GM10847 (cell line): ENCODE measurements around the gene PLK3.
A peak's percentile ranks its signal among the peaks of the same experiment; 100 is the strongest.

Experiments used
- POLR2A ChIP-seq: IDR thresholded peaks from 2 replicates; pipeline ENCODE4 v1.6.1; 2011; ENCODE audit not compliant: insufficient read length; ENCODE audit errors: extremely low read depth

The PLK3 gene

DNA sequence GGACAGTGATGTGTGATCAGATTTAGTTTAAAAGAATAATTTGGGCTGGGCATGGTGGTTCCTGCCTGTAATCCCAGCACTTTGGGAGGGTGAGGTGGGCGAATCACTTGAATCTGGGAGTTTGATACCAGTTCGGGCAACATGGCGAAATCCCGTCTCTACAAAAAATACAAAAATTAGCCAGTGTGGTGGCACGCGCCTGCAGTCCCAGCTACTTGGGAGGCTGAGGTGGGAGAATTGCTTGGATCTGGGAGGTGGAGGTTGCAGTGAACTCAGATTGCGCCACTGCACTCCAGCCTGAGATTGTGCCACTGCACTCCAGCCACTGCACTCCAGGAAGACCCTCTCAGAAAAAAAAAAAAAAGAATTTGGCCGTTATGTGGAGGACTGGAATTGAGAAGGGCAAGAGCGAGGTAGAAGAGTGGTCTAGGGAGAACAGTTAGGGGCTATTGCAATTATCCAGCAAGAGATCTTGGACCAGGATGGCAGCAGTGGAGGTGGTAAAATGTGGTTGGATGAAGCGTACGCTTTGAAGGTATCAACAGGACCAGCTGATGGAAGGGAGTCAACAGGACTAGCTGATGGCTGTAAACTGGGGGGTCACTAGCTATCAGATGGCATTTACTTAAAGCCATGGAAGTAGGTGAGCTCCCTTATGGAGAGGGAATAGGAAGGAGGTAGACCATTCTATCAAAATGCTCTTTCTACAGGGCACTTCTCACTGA lies 17.8 kb downstream of the PLK3 start:
- no peak for TF ChIP-seq POLR2A

DNA sequence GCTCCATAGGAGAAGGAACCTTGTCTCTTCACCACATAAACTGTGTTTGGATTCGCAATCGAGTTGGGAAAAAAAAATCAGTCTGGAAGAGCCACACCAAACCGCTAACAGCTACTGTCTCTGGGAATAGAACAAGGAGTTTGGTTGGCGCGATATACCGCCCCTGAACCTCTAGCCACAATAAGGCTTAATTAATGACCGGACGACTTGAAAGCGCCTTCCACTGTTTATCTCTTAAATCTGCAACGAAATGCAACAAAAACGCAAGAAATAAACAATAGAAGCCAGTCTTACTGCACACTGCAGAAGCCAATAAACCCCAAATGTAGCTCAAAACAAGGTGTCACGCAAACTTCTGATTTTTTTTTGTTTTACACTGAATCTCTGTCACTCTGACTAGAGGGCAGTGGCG lies 19.0 kb downstream of the PLK3 start:
- no peak for TF ChIP-seq POLR2A

DNA sequence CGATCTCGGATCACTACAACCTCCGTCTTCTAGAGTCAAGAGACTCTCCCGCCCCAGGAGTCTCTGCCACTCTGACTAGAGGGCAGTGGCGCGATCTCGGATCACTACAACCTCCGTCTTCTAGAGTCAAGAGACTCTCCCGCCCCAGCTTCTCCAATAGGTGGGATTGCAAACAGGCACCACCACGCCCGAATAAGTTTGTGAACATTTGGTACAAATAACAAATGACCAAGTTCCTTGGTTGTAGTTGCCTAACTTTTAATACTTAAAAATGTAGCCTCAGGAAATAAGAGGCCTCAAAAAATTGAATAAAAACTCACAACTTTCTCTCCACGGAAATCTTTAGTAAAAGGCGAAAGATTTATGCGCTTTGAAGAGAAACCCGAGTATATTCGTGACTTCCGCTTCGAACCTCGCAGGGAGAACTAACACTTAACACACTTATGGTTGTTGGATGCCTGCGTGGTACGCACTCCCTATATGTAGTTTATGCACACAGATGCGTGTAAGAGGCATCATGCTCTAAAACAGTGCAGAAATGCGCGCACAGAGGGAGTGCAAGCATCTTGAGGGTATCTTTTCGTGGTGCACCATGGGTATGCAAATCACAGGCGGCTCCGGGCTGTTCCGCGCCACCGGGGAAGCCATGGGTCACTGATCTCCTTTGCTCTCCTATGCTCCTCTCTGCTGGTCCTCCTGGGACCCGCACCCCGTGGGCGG lies 19.6 kb downstream of the PLK3 start:
- TF ChIP-seq POLR2A, result peak; percentile 96

DNA sequence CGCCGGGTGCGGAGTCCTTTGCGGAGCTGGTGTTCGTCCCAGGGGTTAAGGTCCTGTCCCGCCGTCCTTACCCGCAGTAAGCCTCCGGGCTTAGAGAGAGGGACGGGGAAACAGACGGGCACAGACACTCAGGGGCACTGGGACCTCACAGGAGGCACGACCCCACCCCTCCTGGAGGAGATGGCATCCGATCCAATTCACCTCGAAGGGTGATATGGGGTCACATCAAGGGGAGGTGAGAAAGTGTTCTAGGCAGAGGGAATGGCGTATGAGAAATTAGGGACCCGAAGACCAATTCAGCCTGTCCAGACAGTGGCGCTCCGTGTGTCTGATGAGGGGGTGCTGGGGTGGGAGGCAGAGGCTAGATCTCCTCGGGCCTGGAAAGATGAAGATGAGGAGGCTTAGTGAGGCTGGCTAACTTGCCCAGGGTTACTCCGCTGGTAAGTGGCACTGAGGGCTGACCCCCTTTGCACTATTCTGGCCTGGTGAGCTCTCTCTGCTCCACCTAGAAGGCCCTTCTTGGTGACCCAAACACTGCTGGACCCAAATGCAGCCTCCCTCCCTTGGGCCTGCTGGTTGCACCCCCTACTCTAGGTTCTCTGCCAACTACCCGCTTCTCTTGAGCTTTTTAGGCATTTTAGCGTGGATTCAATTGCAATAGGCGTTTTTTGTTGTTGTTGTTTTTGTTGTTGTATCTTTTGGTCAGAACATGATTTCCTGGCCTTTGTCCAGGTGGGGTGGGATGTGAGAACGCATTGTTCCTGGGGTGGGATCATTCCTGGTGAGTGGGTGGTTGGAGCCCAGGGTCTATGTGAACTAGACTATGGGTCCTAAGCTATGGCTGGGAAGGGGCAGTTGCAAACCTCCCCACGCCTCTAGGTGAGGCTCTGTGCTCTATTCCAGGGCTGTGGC lies 20.4 kb downstream of the PLK3 start:
- no peak for TF ChIP-seq POLR2A

DNA sequence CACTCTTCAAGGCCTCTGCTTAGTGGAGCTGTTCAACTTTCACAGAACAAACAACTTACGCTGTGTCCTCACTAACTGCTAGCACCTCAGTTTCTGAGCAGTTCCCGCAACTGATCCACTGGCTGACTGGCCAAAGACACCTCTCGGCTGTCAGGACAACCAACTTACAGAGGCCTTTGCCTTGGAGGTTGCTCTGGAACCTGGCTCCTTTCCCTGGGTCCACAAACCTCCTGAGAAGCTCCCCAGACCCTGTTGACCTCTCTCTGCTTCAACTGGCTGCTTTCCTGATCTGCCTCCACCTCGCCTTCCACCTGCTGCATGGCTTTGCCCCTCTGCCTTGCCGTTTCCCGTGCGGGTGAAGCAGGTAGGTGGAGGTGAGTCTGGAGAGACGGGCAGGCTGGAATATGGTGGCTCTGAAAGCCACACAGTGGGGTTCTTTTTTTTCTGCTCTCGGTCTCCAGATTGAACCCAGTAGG lies 21.1 kb downstream of the PLK3 start:
- no peak for TF ChIP-seq POLR2A

DNA sequence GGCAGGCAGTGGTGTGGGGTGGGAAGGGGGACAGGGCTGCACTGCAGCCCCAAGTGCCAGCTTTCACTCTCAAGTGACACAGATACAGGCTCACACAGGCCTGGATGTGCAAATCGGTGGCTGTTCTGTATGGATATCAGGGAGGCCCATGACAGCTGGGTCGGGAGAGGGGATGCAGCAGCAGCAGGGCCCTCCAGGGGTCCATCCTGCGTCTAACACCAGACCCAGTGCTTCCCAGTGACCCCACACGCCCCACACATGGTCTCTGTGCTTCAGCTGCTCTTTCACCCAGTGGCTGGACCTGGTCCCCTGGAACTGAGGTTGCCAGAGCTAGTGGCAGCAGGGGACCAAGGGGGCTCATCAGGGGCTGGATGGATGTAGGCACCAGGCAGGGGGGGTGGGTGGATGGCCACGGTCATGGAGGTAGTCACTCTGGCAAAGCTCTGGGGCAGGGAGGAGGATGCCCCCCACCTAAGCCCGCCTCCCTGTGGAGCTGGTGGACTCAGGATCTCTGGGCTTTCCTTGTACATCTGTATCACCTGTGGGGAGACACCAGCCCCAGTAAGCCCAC lies 22.0 kb downstream of the PLK3 start:
- no peak for TF ChIP-seq POLR2A

DNA sequence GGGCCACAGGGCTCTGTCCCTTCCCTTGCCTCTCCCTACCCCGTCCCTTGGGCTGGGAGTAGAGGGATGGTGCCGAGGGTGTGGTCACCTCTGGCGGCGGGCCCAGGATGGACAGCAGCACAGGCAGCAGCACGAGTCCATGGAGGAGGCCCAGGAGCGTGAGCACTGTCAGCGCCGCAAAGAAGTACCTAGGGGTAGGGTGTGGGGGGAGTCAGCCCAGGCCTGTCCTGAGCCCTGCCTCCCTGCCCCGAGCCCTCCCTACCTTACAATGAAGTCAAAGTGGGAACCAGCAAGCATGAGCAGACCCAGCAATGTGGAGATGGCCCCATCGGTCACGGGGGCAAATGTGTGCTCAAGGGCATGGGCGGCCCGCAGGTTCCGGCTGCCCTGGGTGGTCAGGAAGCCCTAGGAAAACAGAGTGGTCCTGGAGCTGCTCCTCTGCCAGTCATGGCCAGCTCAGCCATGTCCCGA lies 22.8 kb downstream of the PLK3 start:
- no peak for TF ChIP-seq POLR2A

DNA sequence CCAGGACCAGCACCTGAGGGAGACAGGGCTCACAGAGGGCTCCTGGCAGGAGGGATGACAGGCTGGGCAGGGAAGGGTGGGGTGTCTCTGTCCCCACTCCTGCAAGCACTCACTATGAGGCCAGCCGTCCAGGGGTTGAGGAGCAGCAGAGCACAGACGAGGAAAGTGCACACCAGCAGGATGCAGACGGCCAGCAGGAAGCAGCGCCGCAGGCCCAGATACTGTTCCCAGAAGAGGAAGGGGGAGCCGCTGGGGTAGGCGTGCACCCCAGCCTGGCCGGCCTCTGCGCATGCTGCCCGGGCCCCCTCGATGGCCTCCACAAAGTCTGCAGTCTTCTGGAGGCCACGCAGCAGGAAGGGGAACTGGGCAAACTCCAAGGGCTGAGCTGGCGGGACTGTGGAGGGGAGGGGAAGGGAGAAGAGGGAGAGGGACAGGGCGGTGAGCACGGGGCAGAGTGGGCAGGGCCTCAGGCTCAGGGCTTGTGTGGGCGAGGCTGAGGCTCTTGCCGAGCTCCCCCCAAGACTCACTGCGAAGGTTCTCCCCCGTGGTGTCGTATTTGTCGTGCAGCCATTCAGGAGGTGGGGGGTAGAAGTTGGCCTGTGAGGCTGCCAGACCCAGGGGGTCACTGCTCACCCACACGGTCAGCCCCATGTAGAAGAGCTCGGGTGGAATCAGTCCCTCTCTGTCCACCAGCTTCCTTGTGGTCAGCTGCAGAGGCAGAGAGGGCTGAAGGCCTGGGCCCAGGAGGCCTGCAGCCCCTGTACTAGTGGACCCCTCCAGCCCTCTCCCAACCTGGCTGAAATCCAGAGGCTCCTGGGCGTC lies 26.4 kb downstream of the PLK3 start:
- TF ChIP-seq POLR2A, result no peak

DNA sequence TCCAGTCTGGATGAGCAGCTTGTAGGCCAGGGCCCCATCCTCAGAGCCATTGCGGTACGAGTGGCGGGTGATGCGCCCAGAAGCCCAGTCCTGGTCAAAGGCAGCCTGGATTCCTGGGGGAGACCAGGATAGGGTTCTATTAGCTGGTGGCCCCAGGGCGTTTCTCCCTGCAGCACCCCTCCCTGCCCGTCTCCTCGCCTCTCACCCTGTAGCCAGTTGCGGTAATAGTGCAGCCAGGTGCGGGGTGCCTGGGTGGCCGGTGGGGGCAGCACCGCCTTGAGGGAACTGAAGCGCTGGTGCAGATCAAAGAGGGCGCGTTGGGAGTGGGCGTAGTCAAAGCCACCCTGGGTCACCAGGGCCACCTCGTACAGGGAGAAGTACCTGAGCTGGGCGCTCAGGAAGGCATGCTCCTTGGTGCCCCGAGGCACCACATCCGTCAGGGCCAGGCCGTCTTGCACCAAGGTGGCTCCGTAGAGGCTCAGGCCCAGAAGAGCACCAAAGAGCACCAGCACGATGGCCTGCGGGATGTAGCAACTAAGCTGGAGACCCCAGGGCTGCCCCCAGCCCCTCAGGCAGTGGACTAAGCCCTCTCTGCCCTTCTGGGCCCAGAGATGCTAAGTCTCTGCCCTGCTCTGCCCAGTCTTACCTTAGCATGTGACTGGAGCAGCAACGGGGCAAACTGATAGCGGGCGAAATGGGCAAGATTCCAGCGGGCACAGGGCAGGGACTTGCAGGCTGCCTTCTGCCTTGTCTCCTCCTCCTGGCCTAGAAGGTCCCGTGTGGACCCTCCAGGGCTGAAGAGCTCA lies 27.2 kb downstream of the PLK3 start:
- TF ChIP-seq POLR2A, result no peak

DNA sequence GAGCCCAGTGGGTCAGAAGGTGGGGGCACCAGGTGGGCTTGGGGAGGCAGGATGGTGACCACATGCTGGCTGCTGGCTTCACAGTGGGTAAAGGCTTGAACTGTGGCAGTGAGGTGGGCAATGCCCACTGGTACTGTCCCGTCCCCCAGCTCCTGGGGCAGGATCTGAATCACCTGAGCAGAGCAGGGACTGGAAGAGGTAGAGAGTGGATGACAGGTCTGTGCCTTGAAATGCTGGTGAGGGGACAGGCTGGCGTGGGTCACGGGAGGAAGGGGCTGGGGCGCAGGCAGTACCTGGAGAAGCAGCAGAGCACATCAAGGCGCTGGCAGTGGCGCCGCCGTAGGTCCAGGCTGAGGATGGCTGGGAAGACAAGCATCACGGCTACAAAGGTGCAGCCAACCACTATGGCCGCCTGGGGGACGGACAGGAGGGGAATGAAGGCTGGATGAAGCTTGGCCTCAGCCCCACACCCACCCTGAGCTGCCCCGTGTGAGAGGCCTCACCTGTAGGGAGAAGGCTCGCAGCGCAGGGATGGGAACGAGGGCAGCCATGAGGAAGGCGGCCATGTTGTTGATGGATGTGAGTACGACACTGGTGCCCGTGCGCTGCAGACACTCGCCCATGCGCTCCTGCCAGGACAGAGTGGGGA lies 27.9 kb downstream of the PLK3 start:
- TF ChIP-seq POLR2A, result no peak

DNA sequence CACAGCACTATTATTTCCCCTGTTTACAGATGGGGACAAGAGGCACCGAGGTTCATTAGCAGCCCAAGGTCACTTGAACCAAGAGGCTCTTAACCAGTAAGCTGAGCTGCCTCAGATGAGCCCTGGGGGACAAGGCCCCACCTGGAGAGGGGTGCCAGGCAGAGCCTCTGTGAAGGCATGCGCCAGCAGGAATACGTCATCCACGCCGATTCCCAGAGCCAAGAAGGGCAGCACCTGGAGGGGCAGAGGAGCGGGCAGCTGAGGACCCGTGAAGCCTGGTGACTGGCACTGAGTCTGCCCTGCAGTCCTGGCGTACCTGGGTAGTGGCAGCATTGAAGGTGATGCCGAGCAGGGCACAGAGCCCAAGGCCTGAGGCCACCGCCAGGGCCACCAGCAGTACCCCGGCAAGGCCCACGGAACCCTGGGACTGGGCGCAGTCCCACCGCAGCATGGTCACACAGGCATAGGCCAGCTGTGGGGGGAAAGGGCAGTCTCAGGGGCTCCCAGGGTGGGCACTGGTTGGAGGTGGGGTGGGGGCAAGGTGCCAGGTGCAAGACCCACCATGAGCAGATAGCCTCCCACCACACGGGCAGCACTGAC lies 28.8 kb downstream of the PLK3 start:
- no peak for TF ChIP-seq POLR2A

DNA sequence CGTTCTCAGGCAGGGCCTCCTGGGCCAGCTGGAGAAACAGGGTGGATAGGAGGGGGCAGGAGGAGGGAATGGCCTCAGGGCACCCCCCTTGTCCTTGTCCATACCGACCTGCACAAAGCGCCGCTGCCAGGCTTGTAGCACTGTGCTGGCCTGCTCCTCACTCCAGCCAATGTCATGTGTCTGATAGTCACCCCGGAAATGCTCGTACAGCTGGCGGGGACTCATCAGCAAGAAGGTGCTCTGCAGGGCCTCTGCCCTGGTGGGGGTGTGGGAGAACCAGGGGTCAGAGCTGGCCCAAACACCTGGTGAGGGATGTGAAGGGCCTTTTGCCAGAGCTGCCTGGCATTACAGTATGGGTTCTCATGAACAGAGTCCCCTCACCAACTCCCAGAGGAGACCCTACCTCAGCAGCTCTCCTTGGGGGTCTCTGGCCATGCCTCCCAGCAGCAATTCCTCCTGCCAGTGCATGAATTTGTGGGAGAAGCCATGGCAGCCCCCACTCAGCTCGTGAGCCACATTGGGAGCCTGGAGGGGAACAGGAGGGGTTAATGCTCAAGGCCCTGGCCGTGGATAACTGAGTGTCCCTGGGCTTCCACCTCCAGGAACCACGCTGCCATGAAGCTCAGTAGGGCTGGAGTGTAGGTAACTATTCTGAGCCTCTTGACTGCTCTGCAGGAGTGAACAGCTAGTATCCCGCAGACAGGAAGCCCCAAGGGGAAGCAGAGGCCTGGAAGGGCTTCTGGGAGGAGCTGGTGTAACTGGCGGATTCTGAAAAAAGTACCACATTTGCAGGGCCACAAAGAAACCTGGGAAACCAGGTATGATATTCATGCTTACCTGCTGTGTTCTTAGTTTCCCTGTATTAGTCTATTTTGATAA lies 29.6 kb downstream of the PLK3 start:
- TF ChIP-seq POLR2A, result no peak
